Measurements from ENCODE around the gene TM4SF20. TPM values are rescaled to one million over a fixed set of nuclear protein-coding genes. Genes with fewer than 3 reads are reported as not detected.
A peak's percentile ranks its signal among the peaks of the same experiment; 100 is the strongest.

Gene TM4SF20
- total RNA-seq, 6 experiments from 2014 or later, result not detected

GRCh38 chr2:227410191-227410590 lies 31.1 kb upstream of the TM4SF20 start:
- ATAC-seq (no peak), DNase-seq (no peak)
- Histone ChIP-seq H3K9me3 (no peaks in the 10 kb centered on the region), H3K36me3 (no peaks in the 10 kb centered on the region), H3K27ac (no peak overlapping the region), H3K27me3 (no peaks in the 10 kb centered on the region), H3K4me3 (no peak overlapping the region), H3K4me1 (peaks cover 0 to 19% (median 5%) of the 10 kb centered on the region in 4 donors)
- 81% methylated on average over 3 of the region's 3 CpGs for WGBS (ENCODE audit: insufficient coverage, low coverage, low lambda C conversion rate, missing lambda C conversion rate)
- TF ChIP-seq CTCF (IDR thresholded peaks at IDR 0.05), result no peak
- no peak for TF ChIP-seq POLR2A (IDR thresholded peaks at IDR 0.05)
- intact Hi-C loops (cut with DNase I), result no loop called here

- H3K9me3 ChIP-seq, result no peaks in the 10 kb centered on the region
- TF ChIP-seq CTCF (IDR thresholded peaks at IDR 0.05), result no peak
- TF ChIP-seq POLR2A (IDR thresholded peaks at IDR 0.05), result no peak
- H3K4me1 ChIP-seq, result peaks cover 0 to 13% (median 5%) of the 10 kb centered on the region in 4 donors
- DNase-seq (peak; percentile 61 to 67 (median 63)), ATAC-seq (peak; percentile 5 to 30 (median 15))
- no peak overlapping the region for H3K4me3 ChIP-seq
- no peaks in the 10 kb centered on the region for H3K36me3 ChIP-seq
- no peaks in the 10 kb centered on the region for H3K27me3 ChIP-seq
- H3K27ac ChIP-seq, result no peak overlapping the region
- 62% methylated on average over 16 of the region's 16 CpGs for WGBS (ENCODE audit: insufficient coverage, low coverage, low lambda C conversion rate, missing lambda C conversion rate)
- intact Hi-C loops (cut with DNase I), result loop anchor here in 1 of 2 donors (10.0 kb wide), 2 partner anchors 247 to 357 kb away; no protein-coding TSS in a partner anchor
Measured at GRCh38 chr2:227407591-227408151, 28.6 kb upstream of the TM4SF20 start.

GRCh38 chr2:227406177-227407031 lies 27.3 kb upstream of the TM4SF20 start:
- peak; percentile 73 to 79 (median 78) for TF ChIP-seq CTCF (IDR thresholded peaks at IDR 0.05)
- peak; percentile 58 for TF ChIP-seq POLR2A (IDR thresholded peaks at IDR 0.05)
- Histone ChIP-seq H3K4me1 (peaks cover 0 to 13% (median 5%) of the 10 kb centered on the region in 4 donors), H3K27me3 (no peaks in the 10 kb centered on the region), H3K9me3 (no peaks in the 10 kb centered on the region), H3K36me3 (no peaks in the 10 kb centered on the region), H3K4me3 (no peak overlapping the region), H3K27ac (peak overlapping the region; percentile 16 to 76 (median 60))
- ATAC-seq (peak; percentile 85 to 94 (median 94)), DNase-seq (peak in 2 of 3 donors; percentile 46 to 77)
- WGBS (ENCODE audit: insufficient coverage, low coverage, low lambda C conversion rate, missing lambda C conversion rate), result 0% methylated on average over 6 of the region's 7 CpGs
- intact Hi-C loops (cut with DNase I), result loop anchor here in 1 of 2 donors (10.0 kb wide), 2 partner anchors 248 to 358 kb away; no protein-coding TSS in a partner anchor

GRCh38 chr2:227404585-227405271 lies 25.6 kb upstream of the TM4SF20 start:
- intact Hi-C loops (cut with DNase I), result loop anchor here in 1 of 2 donors (10.0 kb wide), 2 partner anchors 250 to 360 kb away; no protein-coding TSS in a partner anchor
- DNase-seq (no peak), ATAC-seq (no peak)
- Histone ChIP-seq H3K4me1 (peaks cover 0 to 13% (median 5%) of the 10 kb centered on the region in 4 donors), H3K27ac (no peak overlapping the region), H3K9me3 (no peaks in the 10 kb centered on the region), H3K36me3 (no peaks in the 10 kb centered on the region), H3K4me3 (no peak overlapping the region), H3K27me3 (no peaks in the 10 kb centered on the region)
- no peak for TF ChIP-seq POLR2A (IDR thresholded peaks at IDR 0.05)
- no peak for TF ChIP-seq CTCF (IDR thresholded peaks at IDR 0.05)
- 80% methylated on average over 2 of the region's 4 CpGs for WGBS (ENCODE audit: insufficient coverage, low coverage, low lambda C conversion rate, missing lambda C conversion rate)
